Measurements from ENCODE around the gene TAS2R10.
"Not testable (repeated sequence)": the region's sequence is repeated elsewhere in the genome, so short reads cannot be mapped to it uniquely, and the experiment has no call there.

The TAS2R10 gene, protein sequence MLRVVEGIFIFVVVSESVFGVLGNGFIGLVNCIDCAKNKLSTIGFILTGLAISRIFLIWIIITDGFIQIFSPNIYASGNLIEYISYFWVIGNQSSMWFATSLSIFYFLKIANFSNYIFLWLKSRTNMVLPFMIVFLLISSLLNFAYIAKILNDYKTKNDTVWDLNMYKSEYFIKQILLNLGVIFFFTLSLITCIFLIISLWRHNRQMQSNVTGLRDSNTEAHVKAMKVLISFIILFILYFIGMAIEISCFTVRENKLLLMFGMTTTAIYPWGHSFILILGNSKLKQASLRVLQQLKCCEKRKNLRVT

DNA sequence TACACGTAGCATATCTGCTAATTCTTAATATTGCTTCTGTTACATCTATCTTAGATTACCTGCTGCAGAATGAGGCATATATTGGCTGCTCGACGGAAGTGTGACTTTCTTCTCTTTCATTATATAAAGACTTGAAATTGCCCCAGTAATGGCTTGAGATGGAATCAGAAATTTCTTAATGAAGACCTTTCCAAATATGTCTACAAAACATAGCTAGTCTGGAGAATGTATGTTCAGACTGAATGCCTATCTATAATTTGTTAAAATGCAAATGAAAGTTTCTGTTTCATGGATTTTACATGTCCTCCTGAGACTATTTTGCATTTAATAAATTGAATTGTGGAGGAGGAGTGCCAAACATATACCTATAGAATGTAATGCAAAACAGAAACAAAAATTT is at the start of gene TAS2R10:
Gene TAS2R10 (minus strand): TSS at position 101 of the 400 bp plus-strand sequence. CDS start 89 bp downstream, at position 12.
- no peak for DNase-seq (ENCODE audit: low read depth in 2 of 2)

DNA sequence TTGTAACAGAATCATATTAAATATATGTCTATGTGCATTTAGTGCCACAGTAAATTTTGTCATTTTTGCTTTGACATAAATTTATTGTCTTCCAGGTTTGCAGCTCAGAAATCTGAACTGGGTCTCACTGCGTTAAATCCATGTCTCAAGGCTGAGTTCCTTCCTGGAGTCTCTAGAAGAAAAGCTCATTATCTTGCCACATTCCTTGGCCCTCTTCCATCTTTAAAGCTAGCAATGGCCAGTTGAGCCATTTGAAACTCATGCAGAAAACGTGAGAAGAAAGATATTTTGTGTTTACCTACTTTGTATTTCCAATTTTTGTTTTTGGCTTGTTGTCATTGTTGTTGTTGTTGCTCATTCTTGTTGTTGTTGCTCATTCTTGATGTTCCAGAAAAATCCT is 47.2 kb upstream of the TAS2R10 start:
- DNase-seq (ENCODE audit: low read depth in 2 of 2): no peak

DNA sequence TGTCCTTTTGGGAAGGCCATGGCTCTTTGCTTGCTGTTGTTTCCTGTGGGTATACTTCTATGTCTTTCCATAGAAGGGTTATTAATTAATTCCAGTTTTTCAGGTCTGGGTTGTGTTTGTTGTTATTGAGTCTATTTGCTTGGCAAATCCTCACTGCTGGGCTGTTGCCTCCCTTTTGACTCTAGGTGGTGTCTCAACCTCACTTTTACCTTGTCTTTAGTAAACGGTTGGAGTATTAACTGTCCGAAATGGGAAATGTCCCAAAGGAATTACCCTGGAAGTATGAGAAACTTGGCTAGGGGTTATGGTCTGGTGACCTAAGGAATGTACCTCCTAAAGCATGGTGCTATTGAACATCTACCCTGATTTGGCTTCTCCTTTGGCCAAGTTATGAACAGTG is 41.2 kb upstream of the TAS2R10 start:
- no peak for DNase-seq (ENCODE audit: low read depth in 2 of 2)

DNA sequence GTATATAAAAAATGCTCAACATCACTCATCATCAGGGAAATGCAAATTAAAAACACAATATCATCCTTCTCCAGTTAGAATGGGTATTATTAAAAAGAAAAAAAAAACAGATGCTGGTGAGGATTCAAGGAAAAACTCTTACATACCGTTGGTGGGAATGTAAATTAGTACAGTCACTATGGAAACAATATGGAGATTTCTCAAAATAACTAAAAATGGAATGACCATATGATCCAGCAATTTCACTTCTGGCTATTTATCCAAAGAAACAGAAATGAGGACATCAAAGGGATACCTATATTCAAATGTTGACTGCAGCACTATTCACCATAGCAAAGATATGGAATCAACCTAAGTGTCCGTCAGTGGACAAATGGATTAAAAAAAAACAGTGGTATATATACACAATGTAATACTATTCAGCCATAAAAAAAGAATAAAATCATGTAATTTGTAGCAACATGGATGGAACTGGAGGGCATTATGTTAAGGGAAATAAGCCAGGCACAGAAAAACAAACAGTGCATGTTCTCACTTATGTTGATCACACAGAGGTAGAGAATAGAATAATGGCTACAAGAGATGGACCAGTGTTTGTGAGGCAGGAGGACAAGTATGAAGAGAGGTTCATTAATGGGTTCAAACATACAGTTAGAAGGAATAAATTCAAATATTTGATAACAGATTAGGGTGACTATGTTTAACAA is 37.5 kb upstream of the TAS2R10 start:
- no peak for DNase-seq (ENCODE audit: low read depth in 2 of 2)

DNA sequence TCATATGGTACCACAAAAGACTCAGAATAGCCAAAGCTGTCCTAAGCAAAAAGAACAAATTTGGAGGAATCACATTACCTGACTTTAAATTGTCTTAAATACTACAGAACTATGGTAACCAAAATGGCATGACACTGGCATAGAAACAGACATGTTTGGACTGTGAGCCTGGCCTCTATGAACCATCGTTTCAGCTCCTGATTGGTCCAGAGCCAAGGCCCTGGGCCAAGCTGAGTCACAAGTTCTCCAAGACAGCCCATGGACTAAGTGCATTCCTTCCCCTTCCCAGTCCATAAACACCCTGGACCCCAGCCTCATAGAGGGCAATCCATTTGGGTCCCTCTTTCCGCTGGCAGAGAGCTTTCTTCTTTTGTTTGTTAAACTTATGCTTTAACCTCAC is 35.2 kb upstream of the TAS2R10 start:
- DNase-seq (ENCODE audit: low read depth in 2 of 2): no peak

DNA sequence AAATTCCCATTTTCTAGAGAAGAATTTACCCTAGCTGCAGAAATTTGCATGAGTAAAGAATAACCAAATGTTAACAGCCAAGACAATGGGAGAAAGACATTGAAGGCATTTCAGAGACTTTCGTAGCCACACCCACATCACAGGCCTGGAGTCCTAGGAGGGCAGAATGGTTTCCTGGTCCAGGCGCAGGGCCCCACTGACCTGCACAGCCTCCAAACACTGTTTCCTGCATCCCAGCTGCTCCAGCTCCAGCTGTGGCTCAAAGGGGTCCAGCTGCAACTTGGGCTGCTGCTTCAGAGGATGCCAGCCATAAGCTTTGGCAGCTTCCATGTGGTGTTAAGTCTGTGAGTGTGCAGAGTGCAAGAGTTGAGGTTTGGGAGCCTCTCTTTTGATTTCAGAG is 29.6 kb upstream of the TAS2R10 start:
- DNase-seq (ENCODE audit: low read depth in 2 of 2): no peak

DNA sequence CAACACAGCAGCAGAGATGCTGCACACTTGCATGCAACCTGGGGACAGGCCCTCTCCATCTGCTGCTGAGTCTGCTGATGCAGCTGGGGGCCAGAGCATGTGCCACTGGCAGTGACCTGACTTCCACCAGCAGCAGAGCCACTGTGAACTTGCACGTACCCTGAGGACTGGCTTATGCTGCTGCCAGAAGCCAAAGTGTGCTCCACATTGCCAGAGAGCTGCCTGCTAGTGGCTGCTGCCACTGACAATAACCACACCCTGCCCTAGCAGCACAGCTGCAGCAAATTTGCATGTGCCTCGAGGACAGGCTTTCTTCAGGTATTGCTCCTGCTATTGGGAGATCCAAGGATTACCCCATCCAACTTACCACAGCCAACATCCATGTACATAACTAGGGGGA is 27.6 kb upstream of the TAS2R10 start:
- no peak for DNase-seq (ENCODE audit: low read depth in 2 of 2)

DNA sequence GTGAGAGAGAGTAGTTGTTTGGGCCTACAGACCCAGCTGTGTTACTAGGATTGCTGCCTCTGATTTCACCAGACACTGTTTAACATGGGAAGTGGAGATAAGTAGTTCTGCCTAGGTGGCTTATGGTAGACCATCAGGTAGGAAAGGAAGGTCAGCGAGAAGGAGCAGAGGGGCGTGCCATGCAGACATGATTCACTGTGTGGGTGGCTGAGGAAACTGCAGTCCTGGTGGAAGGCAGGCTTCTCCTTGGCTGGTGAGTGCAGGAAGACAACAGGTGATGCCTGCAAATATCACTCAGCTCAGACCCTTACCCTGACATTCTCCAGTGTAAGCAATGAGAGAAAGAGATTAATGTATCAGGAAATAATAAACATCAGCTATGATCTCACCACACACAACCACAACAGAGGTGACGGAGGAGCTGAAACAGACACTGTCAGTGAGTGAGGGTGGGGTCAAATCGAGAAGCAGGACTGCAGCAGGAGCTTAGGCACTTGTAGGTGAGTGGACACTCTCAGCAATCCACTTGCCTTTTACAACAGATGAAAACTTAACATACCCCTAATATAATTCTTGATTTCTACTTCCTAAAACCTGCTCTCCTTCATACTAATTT is 25.2 kb upstream of the TAS2R10 start:
- no peak for DNase-seq (ENCODE audit: low read depth in 2 of 2)

DNA sequence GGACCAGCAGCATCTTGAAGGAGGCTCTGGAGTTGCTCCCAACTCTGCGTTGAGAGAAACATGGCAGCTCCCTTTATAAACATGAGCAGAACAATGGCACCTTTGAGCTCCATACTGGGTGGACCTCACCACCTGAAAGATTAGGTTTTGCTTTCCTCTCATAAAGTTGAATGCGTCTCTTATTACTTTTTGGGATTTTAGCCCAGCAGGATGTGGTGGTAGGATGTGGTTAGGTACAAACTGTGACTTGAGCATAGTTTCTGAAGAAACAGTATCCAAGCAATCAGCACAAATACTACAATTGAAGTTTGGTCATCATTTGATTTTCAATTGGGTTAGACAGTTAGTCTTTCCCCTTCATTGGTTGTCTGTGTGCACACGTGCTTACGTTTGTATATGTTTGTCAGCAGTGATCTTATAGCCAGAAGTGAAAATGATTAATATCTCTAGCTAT is 23.3 kb upstream of the TAS2R10 start, which contains the start of gene PRR4:
Gene PRR4 (minus strand): TSS at position 51 of the 454 bp plus-strand sequence. CDS start 38 bp downstream, at position 13.
- DNase-seq (ENCODE audit: low read depth in 2 of 2): no peak

DNA sequence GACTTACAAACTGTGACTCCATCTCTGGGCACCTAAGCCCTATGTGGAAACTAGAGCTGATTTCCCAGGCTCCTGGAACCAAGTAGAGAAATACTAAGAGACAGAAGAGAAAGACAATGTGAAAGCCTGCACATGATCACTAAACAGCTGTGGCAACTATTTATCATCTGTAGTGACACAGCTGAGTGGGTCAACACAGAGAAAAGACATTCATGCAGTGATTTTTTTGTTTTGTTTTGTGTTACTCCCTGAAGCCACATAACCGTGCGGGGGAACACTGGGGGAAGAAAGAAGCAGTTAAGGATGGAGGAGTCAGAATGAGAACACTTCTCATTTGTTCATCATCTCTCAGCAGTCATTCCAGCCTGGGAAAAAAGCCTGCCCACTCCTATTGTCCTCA is 21.6 kb upstream of the TAS2R10 start:
- DNase-seq (ENCODE audit: low read depth in 2 of 2): no peak

DNA sequence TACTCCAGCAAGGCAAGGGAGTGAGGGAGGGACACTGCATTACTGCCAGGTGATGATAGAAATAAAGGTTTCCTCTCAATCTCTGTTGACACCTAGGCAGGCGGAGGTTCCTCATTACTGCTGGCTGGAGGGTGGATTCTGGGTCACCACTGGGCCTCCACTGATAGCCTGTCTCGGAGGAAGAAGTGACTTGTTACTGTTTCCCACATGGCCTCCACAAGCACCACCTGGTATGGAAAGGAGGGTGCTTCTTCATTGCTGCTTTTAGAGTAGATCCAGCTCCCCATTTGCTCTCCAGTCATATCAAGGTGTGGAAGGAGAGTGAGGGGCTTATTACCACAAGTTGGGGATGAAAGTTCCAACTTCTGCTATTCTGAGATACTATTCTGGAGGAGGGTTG is 16.7 kb upstream of the TAS2R10 start:
- DNase-seq (ENCODE audit: low read depth in 2 of 2): no peak

DNA sequence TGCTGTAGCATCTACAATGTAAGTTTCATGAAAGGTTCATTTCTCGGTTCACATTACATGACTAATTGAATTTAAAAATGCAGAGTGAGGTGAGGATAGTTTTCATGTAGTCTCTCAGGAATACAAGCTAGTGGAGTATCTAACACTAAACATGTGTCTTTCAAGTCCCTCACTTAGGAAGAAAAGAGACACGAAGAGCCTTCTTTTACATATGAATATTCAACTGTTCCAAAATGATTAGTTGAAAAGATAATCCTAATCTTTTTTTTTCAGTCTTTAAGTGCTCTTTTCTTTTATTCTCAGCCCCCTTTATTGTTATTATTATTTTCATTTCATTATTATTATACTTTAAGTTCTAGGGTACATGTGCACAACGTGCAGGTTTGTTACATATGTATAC is 12.3 kb upstream of the TAS2R10 start:
- no peak for DNase-seq (ENCODE audit: low read depth in 2 of 2)

DNA sequence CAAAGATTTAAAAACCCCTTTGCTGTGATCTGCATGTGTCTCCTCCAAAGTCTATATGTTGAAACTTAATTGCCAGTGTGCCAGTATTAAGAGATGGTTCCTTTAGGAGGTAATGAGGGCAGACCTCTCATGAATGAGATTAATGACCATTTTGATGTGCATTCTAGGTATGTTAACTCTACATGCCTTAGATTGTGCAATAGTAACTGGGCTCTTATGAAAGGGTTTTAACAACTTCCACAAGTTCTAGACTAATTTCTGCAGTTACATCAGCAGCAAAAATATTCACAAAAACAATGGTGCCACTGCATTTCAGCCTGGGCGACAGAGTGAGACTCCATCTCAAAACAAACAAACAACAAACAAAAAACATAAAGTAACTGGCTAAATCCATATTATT is 3.8 kb upstream of the TAS2R10 start:
- DNase-seq (ENCODE audit: low read depth in 2 of 2): no peak

DNA sequence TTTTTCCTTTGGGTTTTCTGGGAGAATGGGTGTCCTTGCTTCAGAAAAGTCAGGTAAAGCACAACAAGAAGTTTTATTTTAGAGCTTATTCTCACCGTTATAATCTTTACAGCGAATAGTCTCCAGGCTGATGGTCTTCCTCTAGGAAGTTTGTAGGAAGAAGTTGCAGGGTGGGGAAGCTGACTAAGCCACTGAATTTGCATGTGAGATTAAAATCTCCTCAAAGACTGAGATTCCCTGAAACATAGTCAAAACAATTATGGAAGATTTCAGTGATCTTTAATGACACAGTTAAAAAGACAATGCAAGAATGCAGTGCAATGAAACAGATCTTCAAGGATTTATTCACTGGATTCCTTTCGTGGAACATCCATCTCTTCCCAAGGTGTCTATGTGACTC is 1.2 kb downstream of the TAS2R10 start:
- DNase-seq (ENCODE audit: low read depth in 2 of 2): no peak

DNA sequence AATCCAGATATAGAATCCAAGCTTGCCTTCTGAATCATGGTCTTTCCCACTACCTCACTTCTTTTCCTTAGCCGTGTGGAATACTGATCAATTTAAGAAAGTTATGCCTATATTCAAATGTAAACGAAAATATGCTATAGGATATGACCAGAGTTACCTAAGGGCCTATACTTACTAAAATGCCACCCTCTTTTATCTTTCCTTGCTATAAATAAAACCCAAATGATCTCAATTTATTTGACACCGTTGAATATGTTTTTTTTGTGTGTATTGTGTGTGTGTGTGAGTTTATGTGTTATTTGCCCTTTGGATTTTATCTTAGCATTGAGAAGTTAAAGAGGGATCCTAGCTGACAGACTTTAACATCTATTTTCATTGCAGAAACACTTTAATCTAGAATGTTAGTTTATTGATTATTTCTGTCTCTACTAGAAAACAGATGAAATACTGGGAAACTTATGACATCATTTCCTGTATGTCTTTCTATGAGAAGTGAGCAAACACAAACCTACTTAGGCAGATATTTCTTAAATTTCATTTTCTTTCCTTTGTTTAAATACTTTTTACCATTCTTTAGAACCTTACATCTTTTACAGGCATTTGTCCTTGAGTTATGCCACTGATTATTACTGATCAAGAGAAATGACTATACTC is 14.1 kb downstream of the TAS2R10 start:
- no peak for DNase-seq (ENCODE audit: low read depth in 2 of 2)

DNA sequence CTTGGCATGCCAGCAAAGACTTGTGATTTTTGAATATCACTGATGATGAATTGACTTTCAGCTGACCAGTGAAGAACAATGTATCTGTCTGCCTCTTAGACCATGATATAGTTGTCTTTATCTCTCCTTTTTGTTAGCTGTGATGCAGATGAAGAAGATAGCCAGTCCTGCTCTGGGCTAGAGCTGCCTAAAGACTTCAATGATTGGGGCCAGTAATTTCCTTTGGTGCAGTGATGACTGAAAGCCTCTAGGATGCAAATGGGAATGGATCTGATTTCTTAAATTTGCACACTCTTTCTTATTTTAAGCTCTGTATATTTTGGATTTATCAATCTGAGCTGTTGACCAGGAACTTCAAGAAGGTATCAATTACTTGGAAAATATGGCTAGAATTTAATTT is 16.1 kb downstream of the TAS2R10 start, which contains the start of gene TAS2R9:
Gene TAS2R9 (minus strand): TSS at position 101 of the 400 bp plus-strand sequence. CDS start 93 bp downstream, at position 8.
- DNase-seq (ENCODE audit: low read depth in 2 of 2): no peak

DNA sequence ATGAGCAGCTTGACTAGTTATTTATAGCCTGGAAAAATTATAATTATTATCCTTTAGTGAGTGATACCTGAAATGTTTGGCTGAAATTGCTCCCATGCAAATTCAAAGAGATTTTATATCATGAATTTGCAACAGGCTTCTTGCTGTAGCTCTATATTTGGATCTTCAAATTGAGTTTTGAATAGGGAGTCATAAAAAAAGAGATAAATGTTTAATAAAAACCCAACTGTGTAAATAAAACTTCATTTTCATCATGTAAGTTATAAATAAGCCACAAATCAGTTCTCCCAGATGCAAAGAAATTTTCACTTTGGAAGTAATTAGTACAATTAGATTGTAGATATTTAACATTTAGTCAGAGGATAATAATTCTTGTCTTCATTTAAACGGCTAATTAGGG is 19.0 kb downstream of the TAS2R10 start, which contains the start of gene TAS2R8:
Gene TAS2R8 (minus strand): TSS at position 101 of the 400 bp plus-strand sequence. CDS start 306 bp downstream, outside the sequence.
- DNase-seq (ENCODE audit: low read depth in 2 of 2): no peak

DNA sequence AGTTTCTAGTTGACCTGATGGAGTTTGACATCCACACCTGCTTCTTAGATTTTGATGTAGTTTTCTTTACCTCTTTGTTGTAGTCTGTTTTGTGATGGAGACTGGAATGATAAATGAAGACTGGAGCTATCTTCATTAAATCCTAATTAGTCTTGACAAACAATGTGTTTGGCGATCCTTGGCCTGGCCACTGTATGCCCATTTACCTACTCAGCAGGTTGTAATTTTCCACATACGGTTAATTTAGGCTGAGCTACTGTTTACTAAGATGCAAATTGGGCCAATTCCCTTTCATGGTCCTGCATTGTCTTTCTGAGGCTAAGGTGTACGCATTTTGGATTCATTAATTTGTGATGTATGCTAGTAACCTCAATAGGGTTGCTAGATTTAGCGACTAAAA is 23.6 kb downstream of the TAS2R10 start, which contains the start of gene TAS2R7:
Gene TAS2R7 (minus strand): TSS at position 41 of the 400 bp plus-strand sequence. CDS start 57 bp downstream, outside the sequence.
- DNase-seq (ENCODE audit: low read depth in 2 of 2): no peak

DNA sequence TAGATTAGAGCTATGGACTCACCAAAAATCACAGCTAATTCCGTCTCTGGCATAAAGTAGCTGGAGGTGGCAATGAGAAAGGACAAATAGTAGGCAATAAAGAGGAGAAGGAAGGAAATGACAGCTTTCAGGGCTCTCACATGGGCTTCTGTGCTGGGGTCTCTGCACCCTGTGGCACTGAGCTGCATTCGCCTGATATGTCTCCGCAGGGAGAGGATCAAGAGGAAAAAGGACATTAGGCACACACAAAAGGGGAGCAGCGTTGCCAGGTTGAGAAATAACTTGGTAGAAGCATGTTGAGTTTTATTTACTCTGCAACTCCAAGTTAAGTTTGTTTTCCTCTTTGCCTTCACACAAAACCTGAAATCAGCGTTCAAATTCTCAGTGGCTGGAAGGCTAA is 24.4 kb downstream of the TAS2R10 start:
- no peak for DNase-seq (ENCODE audit: low read depth in 2 of 2)

DNA sequence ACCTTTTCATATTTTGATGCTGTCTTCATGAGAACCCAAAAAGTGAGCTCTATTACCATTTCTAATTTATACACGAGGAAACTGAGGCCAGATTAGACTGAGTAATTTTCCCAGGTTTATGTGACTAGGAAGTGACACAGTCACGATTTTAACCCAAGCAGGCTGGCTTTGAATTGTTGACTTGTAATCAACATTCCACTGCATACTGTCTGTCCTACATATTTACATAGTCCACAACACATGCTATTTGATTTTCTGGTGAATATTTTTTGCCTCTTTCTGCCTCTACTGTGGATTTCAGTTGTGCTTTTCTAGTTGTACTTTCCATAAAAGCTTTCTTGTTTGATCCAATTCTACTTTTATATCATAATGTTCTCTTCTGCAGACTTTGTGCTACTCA is 31.9 kb downstream of the TAS2R10 start:
- DNase-seq (ENCODE audit: low read depth in 2 of 2): no peak

DNA sequence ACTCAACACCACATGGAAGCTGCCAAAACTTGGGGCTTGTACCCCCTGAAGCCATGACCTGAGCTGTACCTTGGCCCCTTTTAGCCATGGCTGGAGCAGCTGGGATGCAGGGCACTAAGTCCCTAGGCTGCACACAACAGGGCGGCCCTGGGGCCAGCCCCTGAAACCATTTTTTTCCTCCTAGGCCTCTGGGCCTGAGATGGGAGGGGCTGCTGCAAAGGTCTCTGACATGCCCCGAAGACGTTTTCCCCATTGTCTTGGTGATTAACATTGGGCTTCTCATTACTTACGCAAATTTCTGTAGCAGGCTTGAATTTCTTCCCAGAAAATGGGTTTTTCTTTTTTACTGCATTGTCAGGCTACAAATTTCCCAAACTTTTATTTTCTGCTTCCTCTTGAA is 34.4 kb downstream of the TAS2R10 start:
- not testable (repeated sequence) for DNase-seq (ENCODE audit: low read depth in 2 of 2)

DNA sequence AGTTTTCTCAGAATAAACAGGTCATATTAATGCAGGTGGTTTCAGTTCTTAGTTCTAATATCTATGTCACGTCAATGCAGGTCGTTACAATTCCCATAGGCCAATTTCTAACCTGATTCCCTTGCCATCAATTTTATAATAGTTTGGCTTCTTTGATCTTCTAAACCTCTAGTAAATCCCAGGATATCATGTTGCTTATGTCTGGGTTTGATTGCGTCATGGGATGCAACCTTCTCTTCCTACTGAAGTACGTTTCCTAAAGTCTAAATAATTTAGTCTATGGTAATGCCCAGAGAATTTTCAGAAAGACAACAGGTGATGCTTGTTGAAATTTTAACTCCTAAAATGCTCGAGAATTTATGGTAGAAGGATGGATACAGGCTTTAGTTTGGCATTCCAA is 42.9 kb downstream of the TAS2R10 start:
- no peak for DNase-seq (ENCODE audit: low read depth in 2 of 2)

All from stimulated activated CD4-positive, alpha-beta T cell treated with anti-CD3 and anti-CD28 coated beads, Interleukin-4, amount 100 ng/mL, for 48 hours (primary cell).